Mucosa of descending colon (tissue), 3 donors: Measurements from ENCODE around the gene HECTD1. TPM values are rescaled to one million over a fixed set of nuclear protein-coding genes. Genes with fewer than 3 reads are reported as not detected.
"Not testable (repeated sequence)": the region's sequence is repeated elsewhere in the genome, so short reads cannot be mapped to it uniquely, and the experiment has no call there.

Source experiments
- ATAC-seq: fragments of 200-7000 bp; cut with Tn5 transposase; one replicate; pipeline ENCODE4 v1.9.1; 2020; ENCODE audit warnings: mild to moderate bottlenecking, moderate library complexity
- DNase-seq, 3 donors: peaks; one replicate each; pipeline ENCODE4 v3.0.0-alpha.2; 2020
- H3K36me3 ChIP-seq: fragments of 200-600 bp; one replicate; pipeline ENCODE4 v1.8.0; 2021; ENCODE audit warnings: low read depth, mild to moderate bottlenecking
- H3K4me1 ChIP-seq: fragments of 200-600 bp; one replicate; pipeline ENCODE4 v1.8.0; 2021; ENCODE audit warnings: low read depth, mild to moderate bottlenecking
- H3K4me3 ChIP-seq: fragments of 200-600 bp; one replicate; pipeline ENCODE4 v1.8.0; 2021; ENCODE audit warnings: mild to moderate bottlenecking
- H3K9me3 ChIP-seq: fragments of 200-600 bp; one replicate; pipeline ENCODE4 v1.8.0; 2021; ENCODE audit warnings: mild to moderate bottlenecking
- intact Hi-C, 2 donors: fragments of 100-400 bp; cut with DNase I in 1 of 2; cut with micrococcal nuclease in 1 of 2; formaldehyde crosslinking; loops; one replicate each; pipeline versions ENCODE4 v1.11.0 to v1.11.1; 2022; cut with DNase I, micrococcal nuclease
- total RNA-seq, 3 donors: library from RNA; stranded (reverse); fragmentation: NEBNext Ultra II Directional in 2 of 3; extraction: Animal tissue kit (Norgen Biotek cat#: 25700) in 2 of 3; gene quantifications; one replicate each; pipeline versions ENCODE4 v1.2.1 to v1.2.4, GENCODE V29; 2021 to 2023
- TF ChIP-seq, protein P1 (sequence below): fragments of 200-600 bp; IDR thresholded peaks from one replicate; pipeline ENCODE4 v1.8.0; 2022; ENCODE audit warnings: antibody characterized with exemption, mild to moderate bottlenecking
- donor health status: DM: no; HTN: no; CAD: no; lungs with moderate emphysema.
- donor health status: DM: no; HTN: no; CAD: no.
- donor health status: DM: no; HTN: yes; CAD: no.

Gene HECTD1
- total RNA-seq, 3 donors from 2014 or later = 124 to 160 (median 140) TPM

DNA sequence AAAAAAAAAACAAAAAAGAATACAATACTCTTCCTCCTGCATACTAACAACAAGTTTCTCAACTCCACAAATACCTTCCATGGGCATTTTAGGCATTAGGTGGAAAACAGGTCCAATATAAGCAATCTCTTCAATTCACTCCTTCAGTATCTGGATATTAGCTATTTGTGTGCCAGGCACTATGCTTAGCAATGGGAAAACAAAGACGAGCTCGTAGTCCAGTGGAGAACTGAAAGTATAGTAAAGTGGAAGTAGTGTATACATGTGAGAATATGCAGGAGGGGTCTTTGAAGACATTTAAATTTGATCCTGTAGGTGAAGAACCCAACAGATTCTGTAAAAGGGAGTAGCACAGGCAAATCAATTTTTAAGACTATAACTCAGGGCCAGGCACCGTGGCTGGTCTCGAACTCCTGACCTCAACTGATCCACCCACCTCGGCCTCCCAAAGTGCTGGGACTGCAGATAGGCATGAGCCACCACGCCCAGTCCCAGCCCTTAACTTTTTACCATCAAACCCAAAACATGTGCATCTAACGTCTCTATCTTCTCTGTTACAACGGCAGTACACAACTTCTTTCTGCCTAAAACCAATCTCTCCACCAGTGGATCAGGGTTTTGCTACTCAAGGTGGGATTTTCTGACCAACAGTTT lies 10.6 kb downstream of the HECTD1 start:
- Histone ChIP-seq H3K4me1 (peaks cover 6% of the 10 kb centered on the region), H3K36me3 (no peaks in the 10 kb centered on the region), H3K4me3 (no peak overlapping the region), H3K9me3 (no peaks in the 10 kb centered on the region)
- intact Hi-C loops = no loop called here
- TF ChIP-seq, protein P1, sequence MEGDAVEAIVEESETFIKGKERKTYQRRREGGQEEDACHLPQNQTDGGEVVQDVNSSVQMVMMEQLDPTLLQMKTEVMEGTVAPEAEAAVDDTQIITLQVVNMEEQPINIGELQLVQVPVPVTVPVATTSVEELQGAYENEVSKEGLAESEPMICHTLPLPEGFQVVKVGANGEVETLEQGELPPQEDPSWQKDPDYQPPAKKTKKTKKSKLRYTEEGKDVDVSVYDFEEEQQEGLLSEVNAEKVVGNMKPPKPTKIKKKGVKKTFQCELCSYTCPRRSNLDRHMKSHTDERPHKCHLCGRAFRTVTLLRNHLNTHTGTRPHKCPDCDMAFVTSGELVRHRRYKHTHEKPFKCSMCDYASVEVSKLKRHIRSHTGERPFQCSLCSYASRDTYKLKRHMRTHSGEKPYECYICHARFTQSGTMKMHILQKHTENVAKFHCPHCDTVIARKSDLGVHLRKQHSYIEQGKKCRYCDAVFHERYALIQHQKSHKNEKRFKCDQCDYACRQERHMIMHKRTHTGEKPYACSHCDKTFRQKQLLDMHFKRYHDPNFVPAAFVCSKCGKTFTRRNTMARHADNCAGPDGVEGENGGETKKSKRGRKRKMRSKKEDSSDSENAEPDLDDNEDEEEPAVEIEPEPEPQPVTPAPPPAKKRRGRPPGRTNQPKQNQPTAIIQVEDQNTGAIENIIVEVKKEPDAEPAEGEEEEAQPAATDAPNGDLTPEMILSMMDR = no peak
- no peak for ATAC-seq
- no peak for DNase-seq

GRCh38 chr14:31194661-31195060 lies 12.9 kb downstream of the HECTD1 start:
- Histone ChIP-seq H3K4me1 (peaks cover 6% of the 10 kb centered on the region), H3K36me3 (no peaks in the 10 kb centered on the region), H3K9me3 (no peaks in the 10 kb centered on the region), H3K4me3 (no peak overlapping the region)
- TF ChIP-seq, protein P1 = no peak
- ATAC-seq = no peak
- no peak for DNase-seq
- intact Hi-C loops = no loop called here

DNA sequence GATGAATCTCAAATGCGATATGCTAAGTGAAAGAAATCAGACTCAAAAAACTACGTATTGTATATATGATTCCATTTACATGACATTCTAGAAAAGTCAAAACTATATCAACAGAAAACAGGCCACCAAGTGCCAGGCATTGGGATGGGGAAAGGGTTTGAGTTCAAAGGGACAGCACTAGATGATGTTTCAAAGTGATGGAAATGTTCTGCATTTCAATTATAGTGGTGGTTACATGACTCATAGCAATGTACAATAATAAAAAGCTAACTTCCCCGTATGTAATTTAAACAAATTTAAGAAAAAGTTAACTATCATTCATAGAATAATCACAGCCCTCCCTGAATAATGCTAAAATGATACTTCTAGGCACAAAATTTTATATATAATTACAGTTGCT lies 13.5 kb downstream of the HECTD1 start:
- DNase-seq (no peak), ATAC-seq (peak; percentile 40)
- Histone ChIP-seq H3K36me3 (no peaks in the 10 kb centered on the region), H3K9me3 (no peaks in the 10 kb centered on the region), H3K4me1 (peaks cover 6% of the 10 kb centered on the region), H3K4me3 (no peak overlapping the region)
- TF ChIP-seq, protein P1 = no peak
- intact Hi-C loops = no loop called here

GRCh38 chr14:31192544-31192943 lies 15.0 kb downstream of the HECTD1 start:
- intact Hi-C loops, H3K9me3 ChIP-seq, DNase-seq, ATAC-seq, H3K4me1 ChIP-seq, H3K4me3 ChIP-seq, H3K36me3 ChIP-seq: not testable (repeated sequence)

- H3K4me1 ChIP-seq = peaks cover 6% of the 10 kb centered on the region
- DNase-seq = no peak
- H3K36me3 ChIP-seq = no peaks in the 10 kb centered on the region
- TF ChIP-seq, protein P1 = no peak
- H3K9me3 ChIP-seq = no peaks in the 10 kb centered on the region
- no peak overlapping the region for H3K4me3 ChIP-seq
- no peak for ATAC-seq
- intact Hi-C loops = no loop called here
These were observed 16.8 kb downstream of the HECTD1 start for GRCh38 chr14:31190717-31191263.

DNA sequence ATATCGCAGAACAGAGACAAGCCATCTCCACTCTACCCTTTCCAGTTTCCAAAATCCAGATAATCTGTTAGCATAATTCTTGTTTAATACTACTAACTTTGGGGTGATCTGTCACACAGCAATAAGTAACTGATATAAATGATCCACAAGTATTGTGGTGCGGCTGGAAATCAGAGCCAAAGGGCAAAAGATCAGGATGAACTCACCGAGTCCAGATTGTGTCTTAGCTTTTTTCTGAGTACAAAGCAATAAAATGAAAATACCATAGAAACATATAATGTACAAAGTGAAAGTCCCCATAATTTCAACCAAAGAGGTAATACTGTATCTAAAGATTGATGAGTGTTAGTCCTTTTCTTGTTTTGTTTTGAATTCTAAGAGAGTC lies 17.4 kb downstream of the HECTD1 start:
- no peaks in the 10 kb centered on the region for H3K9me3 ChIP-seq
- H3K4me1 ChIP-seq = peaks cover 4% of the 10 kb centered on the region
- intact Hi-C loops = no loop called here
- peak; percentile 34 for ATAC-seq
- H3K4me3 ChIP-seq = no peak overlapping the region
- TF ChIP-seq, protein P1 = no peak
- no peak for DNase-seq
- H3K36me3 ChIP-seq = no peaks in the 10 kb centered on the region
